ENCODE data around the gene LXN. TPM values are rescaled to one million over a fixed set of nuclear protein-coding genes. Genes with fewer than 3 reads are reported as not detected.

LXN gene
- total RNA-seq, 2 experiments from 2014 or later: 2.1 to 3.0 TPM

DNA sequence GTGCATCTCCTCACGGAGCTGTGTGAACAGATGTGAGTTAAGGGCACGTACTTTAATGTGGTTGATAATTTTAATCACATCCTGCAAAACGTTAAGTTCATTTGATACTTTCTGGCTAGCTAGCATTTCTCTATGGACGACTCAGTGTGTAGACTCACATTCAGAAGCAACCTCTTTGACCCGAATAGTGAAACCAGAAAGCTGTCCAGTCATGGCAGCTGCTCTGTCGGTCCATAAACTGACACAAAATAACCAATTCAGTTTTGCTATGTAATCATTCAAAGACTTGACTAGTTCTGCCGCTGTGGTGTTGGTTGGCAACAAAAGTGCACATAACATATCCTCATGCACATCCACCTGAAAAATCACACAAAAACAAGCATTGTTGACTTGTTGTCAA, 31.8 kb downstream of the LXN start:
- ChIA-PET CTCF (no interaction called here), POLR2A (no interaction called here)
- TF ChIP-seq, protein P1, sequence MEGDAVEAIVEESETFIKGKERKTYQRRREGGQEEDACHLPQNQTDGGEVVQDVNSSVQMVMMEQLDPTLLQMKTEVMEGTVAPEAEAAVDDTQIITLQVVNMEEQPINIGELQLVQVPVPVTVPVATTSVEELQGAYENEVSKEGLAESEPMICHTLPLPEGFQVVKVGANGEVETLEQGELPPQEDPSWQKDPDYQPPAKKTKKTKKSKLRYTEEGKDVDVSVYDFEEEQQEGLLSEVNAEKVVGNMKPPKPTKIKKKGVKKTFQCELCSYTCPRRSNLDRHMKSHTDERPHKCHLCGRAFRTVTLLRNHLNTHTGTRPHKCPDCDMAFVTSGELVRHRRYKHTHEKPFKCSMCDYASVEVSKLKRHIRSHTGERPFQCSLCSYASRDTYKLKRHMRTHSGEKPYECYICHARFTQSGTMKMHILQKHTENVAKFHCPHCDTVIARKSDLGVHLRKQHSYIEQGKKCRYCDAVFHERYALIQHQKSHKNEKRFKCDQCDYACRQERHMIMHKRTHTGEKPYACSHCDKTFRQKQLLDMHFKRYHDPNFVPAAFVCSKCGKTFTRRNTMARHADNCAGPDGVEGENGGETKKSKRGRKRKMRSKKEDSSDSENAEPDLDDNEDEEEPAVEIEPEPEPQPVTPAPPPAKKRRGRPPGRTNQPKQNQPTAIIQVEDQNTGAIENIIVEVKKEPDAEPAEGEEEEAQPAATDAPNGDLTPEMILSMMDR (IDR thresholded peaks at IDR 0.05): no peak
- Histone ChIP-seq H3K4me3 (ENCODE audit: low read length) (no peak overlapping the region), H3K36me3 (ENCODE audit: insufficient read depth, low read length) (no peaks in the 10 kb centered on the region), H3K27me3 (ENCODE audit: control insufficient read depth in 1 of 2, insufficient read depth in 2 of 2, low read length in 2 of 2) (no peaks in the 10 kb centered on the region), H3K4me1 (ENCODE audit: insufficient read depth, low read length) (peaks cover 13% of the 10 kb centered on the region), H3K9me3 (ENCODE audit: control insufficient read depth in 1 of 2, insufficient read depth in 1 of 2, low read length in 2 of 2) (no peaks in the 10 kb centered on the region), H3K27ac (ENCODE audit: low read depth in 1 of 2, low read length in 2 of 2) (no peak overlapping the region)
- Mint-ChIP-seq H3K27me3 (no peaks in the 10 kb centered on the region), H3K4me3 (no peak overlapping the region), H3K36me3 (ENCODE audit: low read depth) (peaks cover 4% of the 10 kb centered on the region), H3K27ac (no peak overlapping the region), H3K4me1 (ENCODE audit: low read depth) (peaks cover 29% of the 10 kb centered on the region), H3K9me3 (peaks cover 2% of the 10 kb centered on the region)
- ATAC-seq (ENCODE audit: poor library complexity) (no peak), DNase-seq (no peak)
- intact Hi-C loops (cut with DNase I, micrococcal nuclease): loop anchor here (5.0 to 10.0 kb wide), 3 partner anchors 162 to 1924 kb away; partner anchors contain the start of genes KPNA4 (in 1 of the 2) and MFSD1 (in 1 of the 2)

DNA sequence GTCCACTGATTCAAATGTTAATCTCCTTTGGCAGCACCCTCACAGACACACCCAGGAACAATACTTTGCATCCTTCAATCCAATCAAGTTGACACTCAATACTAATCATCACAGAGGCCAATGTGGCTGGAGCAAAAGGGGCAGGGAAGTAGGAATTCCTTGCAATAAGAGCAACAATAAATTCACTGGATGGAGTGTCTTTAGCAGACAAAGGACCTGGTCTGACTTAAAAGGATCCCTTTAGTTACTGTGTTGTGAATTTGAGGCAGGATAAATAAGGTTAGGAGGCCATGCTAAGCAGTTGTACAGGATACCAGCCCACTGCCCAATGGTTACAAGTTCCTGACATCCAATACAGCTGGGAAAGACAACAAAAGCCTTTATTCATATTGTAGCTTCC, 40.5 kb downstream of the LXN start:
- intact Hi-C loops (cut with DNase I, micrococcal nuclease): no loop called here
- no peak for ATAC-seq (ENCODE audit: poor library complexity)
- TF ChIP-seq, protein P1 (IDR thresholded peaks at IDR 0.05): no peak

DNA sequence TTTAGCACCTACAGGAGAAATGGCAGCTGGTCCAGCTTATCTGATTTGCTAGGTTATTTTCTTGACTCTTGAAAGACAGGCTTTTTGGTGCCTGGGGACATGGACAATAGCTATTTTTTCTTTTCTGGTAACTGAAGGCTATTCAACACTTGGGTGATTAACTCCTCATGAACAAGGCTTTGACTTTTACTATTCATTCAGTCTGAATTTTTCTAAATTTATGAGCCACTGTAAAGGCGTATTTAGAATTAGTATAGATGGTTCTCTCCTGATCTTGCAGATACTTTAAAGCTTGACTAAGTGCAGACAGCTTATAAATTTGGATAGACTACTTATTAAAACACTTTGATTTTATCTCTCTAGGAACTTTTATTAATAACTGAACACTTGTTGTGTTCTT, 46.6 kb downstream of the LXN start:
- TF ChIP-seq, protein P1 (IDR thresholded peaks at IDR 0.05): no peak
- no peaks in the 10 kb centered on the region for H3K4me1 ChIP-seq (ENCODE audit: insufficient read depth, low read length)
- no peaks in the 10 kb centered on the region for H3K36me3 ChIP-seq (ENCODE audit: insufficient read depth, low read length)
- no peak for DNase-seq
- H3K36me3 Mint-ChIP-seq (ENCODE audit: low read depth): no peaks in the 10 kb centered on the region
- peaks cover 2% of the 10 kb centered on the region for H3K9me3 Mint-ChIP-seq
- intact Hi-C loops (cut with DNase I, micrococcal nuclease): no loop called here
- no peaks in the 10 kb centered on the region for H3K4me1 Mint-ChIP-seq (ENCODE audit: low read depth)
- H3K4me3 Mint-ChIP-seq: no peak overlapping the region
- no peak overlapping the region for H3K4me3 ChIP-seq (ENCODE audit: low read length)
- ChIA-PET CTCF (no interaction called here), POLR2A (no interaction called here)
- peaks cover 7 to 8% of the 10 kb centered on the region in 2 experiments for H3K9me3 ChIP-seq (ENCODE audit: control insufficient read depth in 1 of 2, insufficient read depth in 1 of 2, low read length in 2 of 2)
- H3K27me3 ChIP-seq (ENCODE audit: control insufficient read depth in 1 of 2, insufficient read depth in 2 of 2, low read length in 2 of 2): peaks cover 5 to 10% of the 10 kb centered on the region in 2 experiments
- H3K27ac Mint-ChIP-seq: no peak overlapping the region
- H3K27me3 Mint-ChIP-seq: peaks cover 24% of the 10 kb centered on the region
- H3K27ac ChIP-seq (ENCODE audit: low read depth in 1 of 2, low read length in 2 of 2): no peak overlapping the region
- no peak for ATAC-seq (ENCODE audit: poor library complexity)

More for the DNA sequence above, 40.5 kb downstream of the LXN start:
- no peak overlapping the region for H3K4me3 Mint-ChIP-seq
- DNase-seq: no peak
- no peaks in the 10 kb centered on the region for H3K4me1 Mint-ChIP-seq (ENCODE audit: low read depth)
- H3K27ac Mint-ChIP-seq: no peak overlapping the region
- H3K36me3 Mint-ChIP-seq (ENCODE audit: low read depth): no peaks in the 10 kb centered on the region
- ChIA-PET CTCF (no interaction called here), POLR2A (no interaction called here)
- Histone ChIP-seq H3K27ac (ENCODE audit: low read depth in 1 of 2, low read length in 2 of 2) (no peak overlapping the region), H3K36me3 (ENCODE audit: insufficient read depth, low read length) (no peaks in the 10 kb centered on the region), H3K9me3 (ENCODE audit: control insufficient read depth in 1 of 2, insufficient read depth in 1 of 2, low read length in 2 of 2) (no peaks in the 10 kb centered on the region), H3K4me1 (ENCODE audit: insufficient read depth, low read length) (no peaks in the 10 kb centered on the region), H3K27me3 (ENCODE audit: control insufficient read depth in 1 of 2, insufficient read depth in 2 of 2, low read length in 2 of 2) (peaks cover 5 to 10% of the 10 kb centered on the region in 2 experiments), H3K4me3 (ENCODE audit: low read length) (no peak overlapping the region)
- peaks cover 2% of the 10 kb centered on the region for H3K9me3 Mint-ChIP-seq
- H3K27me3 Mint-ChIP-seq: peaks cover 28% of the 10 kb centered on the region
